GM18517 (cell line): ENCODE data around the gene GANAB.
"Not testable (repeated sequence)": the region's sequence is repeated elsewhere in the genome, so short reads cannot be mapped to it uniquely, and the experiment has no call there.

ENCODE experiments used
- ATAC-seq: cut with Tn5 transposase; IDR thresholded peaks from one replicate; pipeline ENCODE4 v1.9.1; 2021; ENCODE audit warnings: mild to moderate bottlenecking, moderate library complexity; ENCODE audit not compliant: unreplicated experiment

Gene GANAB

GRCh38 chr11:62645946-62646824 lies at the start of gene GANAB:
Gene GANAB (minus strand): TSS chr11:62646613. CDS start chr11:62646599, 14 bp downstream.
- peak; percentile 85 for ATAC-seq

GRCh38 chr11:62694455-62695167 lies 48.2 kb upstream of the GANAB start:
- ATAC-seq: no peak

- ATAC-seq: not testable (repeated sequence)
These were observed 47.2 kb upstream of the GANAB start for GRCh38 chr11:62693624-62694023.

GRCh38 chr11:62689421-62690183 lies 43.2 kb upstream of the GANAB start, which contains the start of gene LRRN4CL:
Gene LRRN4CL (minus strand): TSS chr11:62689530. CDS start chr11:62688508, 1,022 bp downstream.
- ATAC-seq: no peak

- ATAC-seq: no peak
These were observed 42.1 kb upstream of the GANAB start for GRCh38 chr11:62688491-62688890.

- no peak for ATAC-seq
These were observed 41.3 kb upstream of the GANAB start for GRCh38 chr11:62687508-62688396.

GRCh38 chr11:62682518-62682917 lies 36.1 kb upstream of the GANAB start:
- ATAC-seq: no peak

GRCh38 chr11:62680825-62681240 lies 34.4 kb upstream of the GANAB start:
- ATAC-seq: peak; percentile 47

GRCh38 chr11:62678770-62679696 lies 32.6 kb upstream of the GANAB start, which contains the start of gene UBXN1:
Gene UBXN1 (minus strand): TSS chr11:62679073. CDS start chr11:62678923, 150 bp downstream.
- no peak for ATAC-seq

- ATAC-seq: no peak
These were observed 32.0 kb upstream of the GANAB start for GRCh38 chr11:62678433-62678769.

GRCh38 chr11:62677714-62678113 lies 31.3 kb upstream of the GANAB start:
- ATAC-seq: no peak

- no peak for ATAC-seq
These were observed 30.7 kb upstream of the GANAB start for GRCh38 chr11:62677156-62677555.

- no peak for ATAC-seq
These were observed 30.3 kb upstream of the GANAB start for GRCh38 chr11:62676698-62677097.

GRCh38 chr11:62675415-62675814 lies 29.0 kb upstream of the GANAB start:
- not testable (repeated sequence) for ATAC-seq

- no peak for ATAC-seq
These were observed 26.7 kb upstream of the GANAB start for GRCh38 chr11:62673196-62673525.

GRCh38 chr11:62671608-62672389 lies 25.4 kb upstream of the GANAB start, which contains the start of the genes LBHD1 and UQCC3:
Gene LBHD1 (minus strand): TSS chr11:62672267. CDS start chr11:62670031, 2,236 bp downstream.
Gene UQCC3 (plus strand): TSS chr11:62671673. CDS start chr11:62671746, 73 bp downstream.
- peak; percentile 68 for ATAC-seq

- peak; percentile 11 for ATAC-seq
These were observed 24.8 kb upstream of the GANAB start for GRCh38 chr11:62671236-62671607.
